A673 (cell line): ENCODE measurements around the gene ZDHHC8.

Experiments used
- CTCF ChIP-seq: fragments of 300-800, 200-600 bp; sonication (generic); conservative IDR thresholded peaks from 2 replicates; pipeline ENCODE4 v1.5.1; 2017; ENCODE audit warnings: low read depth, mild to moderate bottlenecking, antibody characterized with exemption, low read length, moderate library complexity, mixed read lengths
- EZH2 ChIP-seq: fragments of 200-600 bp; sonication (generic); IDR thresholded peaks from 2 replicates; pipeline ENCODE4 v1.6.1; 2017; ENCODE audit warnings: borderline replicate concordance, low read depth, mild to moderate bottlenecking, mixed read lengths, antibody characterized with exemption, low read length; ENCODE audit not compliant: poor library complexity, severe bottlenecking

GRCh38 chr22:20091690-20092476, 39.7 kb upstream of the ZDHHC8 start:
- no peak for TF ChIP-seq CTCF
- no peak for TF ChIP-seq EZH2
